HG03571 (cell line): ENCODE data around the gene RARB.

Source experiments
- ATAC-seq: cut with Tn5 transposase; IDR thresholded peaks from one replicate; pipeline ENCODE4 v1.9.1; 2021; ENCODE audit not compliant: unreplicated experiment

The RARB gene

DNA sequence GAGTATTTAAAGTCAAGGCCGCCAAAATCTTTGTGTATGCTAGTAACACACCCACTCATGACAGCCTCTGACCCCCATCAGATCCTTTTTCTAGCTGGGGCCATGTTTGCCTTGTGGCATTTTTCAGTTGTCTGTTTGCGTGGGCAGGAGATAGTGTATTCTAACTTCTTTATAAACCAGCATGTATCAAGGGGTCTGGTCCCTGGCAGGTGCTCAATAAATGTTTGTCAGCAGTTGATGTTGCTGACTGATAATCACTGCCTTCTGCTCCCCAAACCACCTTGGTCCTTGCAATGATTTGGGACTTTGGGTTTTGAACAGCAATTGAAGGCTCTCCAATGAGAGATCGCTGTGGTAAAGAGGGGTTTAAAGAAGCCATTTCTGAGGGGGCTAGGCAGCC lies 19.2 kb downstream of the RARB start:
- no peak for ATAC-seq

DNA sequence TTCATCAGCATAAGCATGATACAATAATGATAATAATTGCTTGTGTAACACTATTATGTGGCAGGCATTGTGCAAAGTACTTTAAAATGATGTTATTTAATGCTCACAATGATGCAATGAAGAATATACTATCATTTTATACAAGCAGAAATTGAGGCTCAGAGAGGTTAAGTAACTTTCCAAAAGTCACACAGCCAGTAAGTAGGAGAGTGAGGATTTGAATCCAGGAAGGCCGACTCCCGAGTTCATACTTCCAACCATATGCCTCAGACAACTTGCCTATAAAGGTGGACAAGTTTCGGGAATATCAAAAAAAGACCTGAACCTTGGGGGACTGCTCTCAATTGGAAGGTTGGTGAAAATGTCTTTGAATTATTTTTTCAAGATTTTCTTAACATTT lies 19.9 kb downstream of the RARB start:
- ATAC-seq = no peak

DNA sequence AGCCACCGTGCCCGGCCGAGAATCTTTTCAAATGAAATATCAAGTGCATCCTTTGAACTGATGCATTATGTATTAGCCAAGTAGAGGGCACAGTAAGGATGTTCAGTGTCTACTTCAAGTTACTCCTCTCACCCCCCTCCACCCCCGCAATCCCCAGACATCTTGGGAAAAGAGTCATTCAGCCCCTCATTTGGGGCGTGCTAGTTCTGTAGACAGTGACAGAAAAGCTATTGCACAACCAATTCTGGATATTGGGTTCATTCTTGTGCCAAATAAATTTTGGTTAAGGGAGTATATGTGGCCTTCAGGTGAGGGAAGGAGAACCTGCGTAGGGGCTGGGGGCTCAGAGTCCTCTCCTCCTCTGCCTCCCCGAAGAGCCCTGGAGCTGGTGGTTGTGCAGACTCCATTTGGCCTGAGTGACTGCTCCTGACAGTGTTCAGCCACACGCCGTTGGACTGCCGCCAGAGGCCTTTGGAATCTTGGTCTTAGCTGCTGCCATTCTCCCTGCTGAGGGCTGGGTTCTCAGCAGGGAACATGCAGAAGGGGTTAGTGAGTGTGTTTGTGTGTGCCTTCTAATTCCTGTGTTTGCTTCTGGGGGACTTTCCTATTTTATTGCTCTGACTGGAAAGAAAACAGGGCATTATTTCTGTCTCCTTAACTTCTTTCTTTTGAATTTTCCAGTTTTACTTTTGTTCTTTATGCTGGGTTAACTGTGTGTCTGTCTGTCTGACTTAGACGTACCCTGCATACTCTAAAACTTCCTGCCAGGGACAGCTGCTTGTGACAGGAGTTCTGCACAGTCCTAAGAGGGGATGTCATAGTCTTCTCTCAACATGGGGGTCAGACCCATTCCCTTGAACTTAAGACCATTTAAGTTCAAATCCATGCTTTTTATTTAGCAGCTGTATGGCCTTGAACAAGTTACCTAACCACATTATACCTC lies 21.0 kb downstream of the RARB start:
- ATAC-seq = no peak

DNA sequence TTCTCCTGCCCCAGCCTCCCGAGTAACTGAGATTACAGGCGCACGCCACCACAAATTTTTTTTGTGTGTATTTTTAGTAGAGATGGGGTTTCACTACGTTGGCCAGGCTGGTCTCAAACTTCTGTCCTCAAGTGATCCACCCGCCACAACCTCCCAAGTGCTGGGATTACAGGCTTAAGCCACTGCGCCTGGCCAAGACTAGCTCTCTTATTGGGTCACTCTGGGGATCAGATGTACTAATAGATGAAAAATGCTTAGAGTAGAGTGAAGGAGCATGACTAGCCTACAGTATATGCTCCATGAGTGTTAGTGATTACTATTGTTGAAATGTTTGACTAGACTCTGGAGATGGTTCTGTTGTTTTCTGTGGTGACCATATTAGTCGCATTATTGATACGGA lies 21.8 kb downstream of the RARB start:
- ATAC-seq = no peak

DNA sequence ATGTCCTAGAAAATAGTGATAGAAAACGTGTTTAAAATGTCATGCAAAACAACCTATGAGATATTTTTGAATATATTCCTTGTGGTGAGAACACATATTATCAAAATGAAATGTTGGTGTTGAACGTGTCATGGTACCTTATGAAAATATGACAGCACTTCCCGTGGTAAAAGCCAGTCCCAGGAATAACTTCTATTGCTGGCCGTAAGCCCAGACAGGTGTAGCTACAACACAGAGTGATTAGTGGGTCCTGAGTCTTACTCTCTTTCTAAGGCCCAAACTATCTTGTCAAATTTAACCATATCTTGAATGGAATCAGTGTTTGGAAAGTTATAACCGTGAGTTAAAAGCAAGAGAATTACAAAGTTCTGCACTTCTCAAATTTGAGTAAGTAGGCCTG lies 24.1 kb downstream of the RARB start:
- no peak for ATAC-seq

DNA sequence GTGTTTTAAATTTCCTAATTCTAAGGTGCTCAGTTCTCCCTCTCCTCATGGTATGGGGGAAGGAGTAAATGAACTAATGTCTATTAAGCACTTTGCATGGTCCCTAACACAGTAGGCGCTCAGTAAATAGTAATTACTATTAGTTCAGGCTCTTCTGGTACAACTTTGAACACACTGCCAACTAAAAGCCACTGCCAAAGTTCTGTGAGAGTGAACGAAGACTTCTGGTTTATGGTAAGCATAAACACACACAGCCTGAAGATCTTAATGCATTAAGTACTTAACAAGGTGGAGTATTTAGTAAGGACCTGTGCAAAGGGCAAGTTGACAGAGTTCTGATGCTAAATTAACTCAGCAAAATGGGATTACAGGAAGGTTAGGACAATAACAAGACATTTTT lies 24.7 kb downstream of the RARB start:
- no peak for ATAC-seq

DNA sequence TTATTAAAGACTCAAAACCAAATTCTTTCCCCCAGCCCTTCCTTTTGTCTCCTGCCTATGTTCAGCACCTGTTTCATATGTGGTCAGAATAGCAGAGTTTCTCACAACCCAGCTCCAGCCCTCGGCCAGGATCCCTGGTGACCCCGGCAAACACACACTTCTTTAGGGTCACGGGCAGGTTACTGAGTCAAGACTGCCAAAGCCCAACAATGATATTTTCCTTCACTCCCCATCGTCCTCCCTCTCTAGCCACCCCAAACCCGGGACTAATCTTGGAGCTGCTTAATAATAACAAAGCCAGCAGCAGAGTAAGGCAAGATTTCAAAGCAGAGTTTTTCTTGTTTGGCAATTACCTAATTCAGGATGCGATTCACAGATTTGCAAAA lies 25.5 kb downstream of the RARB start:
- no peak for ATAC-seq

DNA sequence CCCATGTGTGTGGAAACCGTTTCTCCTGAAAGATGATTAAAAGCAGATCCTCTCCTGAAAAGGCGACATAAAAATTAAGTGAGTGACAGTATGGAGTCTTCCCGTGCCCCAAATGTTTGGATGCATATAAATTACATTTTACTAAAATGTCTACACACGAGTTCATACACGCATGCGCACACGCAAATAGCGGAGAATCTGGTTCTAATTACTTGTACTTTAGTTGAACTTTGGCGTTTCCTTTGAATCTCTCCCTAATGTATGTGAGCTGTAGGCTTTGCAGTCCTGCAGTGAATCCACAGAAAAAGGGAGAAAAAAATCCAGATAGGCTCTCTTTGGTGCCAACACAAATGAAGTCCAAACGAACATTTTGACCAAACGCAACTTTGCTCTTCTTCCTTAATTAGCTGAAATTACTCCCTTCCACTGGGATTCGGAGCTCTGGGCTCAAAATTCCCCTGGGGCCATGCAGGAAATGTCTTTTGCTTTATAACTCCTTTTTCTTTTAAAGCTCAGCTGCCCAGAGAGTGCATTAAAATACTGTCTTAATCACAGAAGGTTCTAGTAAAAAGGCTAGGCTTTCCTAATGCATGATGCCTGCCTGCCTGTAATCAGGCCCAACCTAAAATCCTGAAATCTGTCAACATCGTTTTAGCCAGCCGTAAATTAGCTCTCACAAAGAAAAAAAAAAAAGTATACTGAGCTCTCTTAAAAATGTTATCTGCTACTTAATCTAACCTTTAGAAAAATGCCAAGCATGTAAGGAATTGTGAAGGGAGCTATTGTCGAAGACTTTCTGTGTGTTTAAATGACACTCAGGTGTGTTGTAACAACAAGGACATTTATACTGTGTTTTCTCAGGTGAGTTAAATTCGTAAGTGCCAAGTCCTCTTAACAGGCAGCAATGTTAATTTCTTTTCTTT lies 26.2 kb downstream of the RARB start:
- no peak for ATAC-seq

DNA sequence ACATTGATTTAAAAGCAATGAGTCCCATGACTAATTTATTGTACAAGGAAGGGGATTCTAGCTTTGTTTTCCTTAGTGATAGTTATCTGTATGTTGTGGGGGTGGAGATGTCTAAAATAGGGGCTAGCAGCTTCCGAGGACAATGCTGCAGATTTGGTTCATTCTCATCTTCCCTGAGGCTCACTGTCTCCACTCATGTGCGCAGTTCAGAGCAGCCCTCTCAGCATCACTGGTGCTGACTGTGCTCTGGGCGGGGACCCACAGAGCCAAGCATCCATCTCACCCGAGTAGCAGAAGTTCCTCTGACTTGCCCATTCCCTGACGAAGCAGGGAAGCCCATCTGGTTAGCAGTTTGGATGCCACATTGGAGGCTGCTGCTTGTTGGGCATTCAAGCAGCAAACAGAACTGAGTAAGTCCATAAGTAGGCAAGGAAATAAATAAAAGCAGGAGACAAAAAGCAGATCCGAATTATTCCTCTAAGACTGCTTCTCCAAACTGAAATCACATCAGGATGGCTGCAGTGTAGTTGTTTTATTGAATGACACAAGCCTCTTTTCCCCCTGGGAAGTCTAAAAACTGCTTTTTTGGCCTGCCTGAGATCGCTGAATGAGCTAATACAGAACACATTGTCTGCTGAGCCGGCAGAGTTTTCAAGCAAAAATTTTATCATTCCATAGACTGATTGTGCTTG lies 27.5 kb downstream of the RARB start:
- ATAC-seq = no peak

DNA sequence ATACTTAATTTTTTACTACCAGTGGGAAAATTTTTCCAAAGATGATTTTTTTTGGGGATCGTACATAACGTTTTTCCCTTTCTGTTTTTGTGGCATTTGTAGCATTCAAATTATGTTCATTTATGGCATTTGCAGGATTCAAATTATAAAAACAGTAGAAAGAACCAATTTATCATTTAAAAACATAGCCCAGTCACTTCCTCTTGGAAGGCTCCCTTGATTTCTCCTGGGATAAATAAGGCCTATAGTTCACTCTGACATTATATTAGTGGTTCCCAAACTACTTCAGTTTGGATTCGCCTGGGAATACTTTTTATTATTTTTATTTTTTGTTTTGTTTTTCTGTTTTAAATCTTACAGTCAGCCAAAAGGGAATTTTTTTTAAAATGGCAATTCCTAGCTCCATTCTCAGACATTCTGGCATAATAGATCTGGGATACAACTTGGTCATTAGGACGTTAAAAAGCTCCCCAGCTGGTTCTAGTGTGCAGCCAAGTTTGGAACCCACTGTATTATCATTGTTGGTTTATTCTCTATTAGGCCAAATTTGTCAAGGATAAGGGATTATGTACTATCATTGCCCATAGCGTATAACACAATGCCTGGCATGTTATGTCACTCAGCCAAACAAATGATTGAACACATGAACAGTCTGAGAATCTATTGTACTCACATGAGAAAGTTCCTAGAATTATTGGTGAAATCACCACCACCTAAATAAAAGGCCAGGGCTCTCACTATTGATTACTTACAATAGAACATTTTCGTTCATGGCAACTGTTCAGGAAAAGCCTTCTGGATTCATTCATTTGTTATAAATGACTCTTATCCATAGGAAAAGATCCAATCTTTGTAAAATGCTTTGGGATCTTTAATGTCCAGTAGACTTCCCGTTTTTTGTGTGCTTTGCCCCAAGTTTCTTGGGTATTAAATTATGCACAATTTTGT lies 28.9 kb downstream of the RARB start:
- ATAC-seq = no peak

DNA sequence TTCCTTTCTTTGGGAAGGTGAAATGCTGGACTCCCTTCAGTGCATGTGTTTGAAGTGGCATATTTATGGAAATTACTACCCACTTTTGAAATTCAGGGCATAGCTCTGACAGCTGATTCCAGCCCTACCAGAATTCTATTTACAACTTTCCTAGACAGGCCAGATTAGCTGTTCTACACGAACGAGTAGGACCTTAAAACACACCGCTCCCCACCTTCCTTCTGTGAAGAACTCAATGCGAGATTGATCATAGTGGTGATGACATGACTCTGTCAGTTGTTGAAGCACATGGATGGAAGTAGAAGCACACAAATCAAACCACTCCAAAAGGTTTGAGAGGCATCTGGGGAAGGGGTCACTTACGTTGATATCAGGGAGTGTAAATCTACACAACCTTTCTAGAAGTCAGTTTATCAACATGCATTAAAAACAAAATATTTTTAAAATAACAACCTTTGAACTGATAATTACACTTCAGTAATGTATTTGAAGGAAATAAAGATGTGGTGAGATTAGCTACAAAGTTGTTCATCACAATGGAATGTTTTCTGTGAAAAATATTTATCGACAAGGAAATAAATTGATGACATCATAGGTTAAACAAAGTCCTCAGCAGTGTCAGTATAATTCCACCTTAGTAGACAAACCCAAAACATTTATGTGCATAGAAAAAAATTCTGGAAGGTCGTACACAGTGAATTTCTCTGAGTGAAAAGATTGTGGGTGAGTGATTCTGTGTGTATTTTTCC lies 29.8 kb downstream of the RARB start:
- no peak for ATAC-seq

DNA sequence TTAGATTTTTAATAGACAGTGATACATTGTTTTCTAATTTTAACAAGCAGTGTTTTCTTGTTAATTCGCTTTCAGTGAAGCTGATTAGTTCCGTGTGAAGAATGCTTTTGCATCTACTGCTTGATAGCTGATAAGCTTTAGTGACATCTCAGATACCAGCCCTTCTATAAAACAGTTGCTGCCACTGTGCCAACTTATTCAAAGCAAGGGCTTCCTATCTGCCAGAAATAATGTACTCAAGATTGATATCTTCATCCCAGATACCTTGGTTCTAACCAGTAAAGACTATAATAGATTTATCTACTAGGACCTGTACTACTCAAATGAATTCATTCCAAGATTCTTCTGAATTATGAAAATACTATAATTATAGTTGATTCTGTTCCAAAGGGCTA lies 30.4 kb downstream of the RARB start:
- ATAC-seq = no peak

DNA sequence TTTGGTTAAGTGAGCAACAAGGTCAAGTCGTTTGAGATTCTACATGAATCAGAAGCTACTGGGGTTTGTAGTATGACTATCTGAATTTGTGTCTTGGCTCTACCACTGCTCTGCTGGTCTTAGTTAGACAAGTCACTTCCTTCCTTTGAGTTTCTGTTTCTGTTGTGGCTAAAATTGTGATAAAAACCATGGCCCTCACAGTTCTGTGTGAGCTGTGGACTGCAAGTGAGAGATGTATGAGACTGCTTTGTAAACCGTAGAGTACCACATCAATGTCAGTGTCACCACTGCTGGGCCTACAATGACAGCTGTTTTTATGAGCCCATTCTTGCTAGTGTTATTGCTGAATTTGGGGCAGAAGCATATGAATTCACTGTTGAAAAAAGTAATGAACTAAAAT lies 32.7 kb downstream of the RARB start:
- peak; percentile 86 for ATAC-seq

DNA sequence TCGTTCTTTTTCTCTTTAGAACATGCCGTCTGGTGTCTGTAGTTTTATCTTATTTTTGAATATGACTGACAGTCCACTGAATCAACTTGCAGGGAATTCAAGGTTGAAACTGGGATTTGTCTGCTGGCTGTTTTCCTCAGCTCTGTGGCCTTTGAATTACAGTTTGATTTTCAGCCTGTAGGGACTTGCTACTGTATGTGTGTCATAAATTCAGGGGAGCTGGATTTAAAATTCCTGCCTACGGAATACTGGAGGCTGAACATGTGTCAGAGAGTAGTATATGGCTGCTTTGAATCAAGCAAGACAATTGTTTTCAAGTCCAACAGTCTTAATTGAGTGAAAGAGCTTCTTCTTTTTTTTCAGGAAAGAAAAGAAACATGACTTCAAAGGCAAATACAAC lies 33.9 kb downstream of the RARB start:
- no peak for ATAC-seq

DNA sequence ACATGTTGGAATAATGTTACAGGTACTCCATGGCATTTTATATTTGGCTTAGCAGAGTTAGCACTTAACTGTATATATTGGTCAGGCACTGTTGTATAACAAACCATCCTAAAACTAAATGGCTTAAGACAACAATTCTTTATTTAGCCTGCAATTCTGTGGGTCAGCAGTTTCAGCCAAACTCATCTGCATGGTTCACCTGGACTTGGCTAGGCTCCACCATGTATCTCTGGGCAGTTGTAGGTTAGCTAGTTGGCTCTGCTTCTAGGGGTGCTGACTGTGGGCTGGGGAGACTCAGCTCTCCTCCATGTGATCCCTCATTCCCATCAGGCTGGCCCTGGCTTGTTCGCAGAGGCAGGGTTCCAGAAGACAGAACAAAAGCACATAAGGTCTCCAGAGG lies 34.4 kb downstream of the RARB start:
- ATAC-seq = no peak

DNA sequence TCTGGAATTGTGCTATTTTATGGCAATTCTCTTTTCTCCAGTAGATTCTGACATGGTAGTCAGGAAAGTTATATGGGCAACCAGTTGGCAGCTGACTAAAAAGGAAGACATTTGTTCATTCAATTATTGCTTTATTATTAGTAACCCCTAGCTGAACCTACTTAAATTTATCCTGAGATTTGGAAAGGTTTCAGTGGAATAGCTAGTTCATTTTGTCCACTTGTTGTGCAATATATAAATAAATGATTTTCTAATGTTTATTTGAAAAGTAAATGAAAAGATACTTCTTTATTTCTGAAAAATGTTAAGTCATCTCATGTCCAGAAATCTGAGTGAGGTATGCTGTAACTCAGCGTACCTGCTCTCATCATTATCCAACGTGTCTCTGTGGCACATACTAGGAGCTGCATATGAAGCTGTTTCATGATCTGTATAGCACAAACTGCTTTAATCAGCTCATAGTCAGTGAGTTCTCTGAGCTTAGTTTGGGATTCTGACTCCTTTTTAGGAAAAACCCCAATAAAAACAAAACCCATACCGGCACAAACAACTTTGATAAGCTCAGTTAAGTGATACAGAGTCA lies 35.9 kb downstream of the RARB start:
- ATAC-seq = no peak

DNA sequence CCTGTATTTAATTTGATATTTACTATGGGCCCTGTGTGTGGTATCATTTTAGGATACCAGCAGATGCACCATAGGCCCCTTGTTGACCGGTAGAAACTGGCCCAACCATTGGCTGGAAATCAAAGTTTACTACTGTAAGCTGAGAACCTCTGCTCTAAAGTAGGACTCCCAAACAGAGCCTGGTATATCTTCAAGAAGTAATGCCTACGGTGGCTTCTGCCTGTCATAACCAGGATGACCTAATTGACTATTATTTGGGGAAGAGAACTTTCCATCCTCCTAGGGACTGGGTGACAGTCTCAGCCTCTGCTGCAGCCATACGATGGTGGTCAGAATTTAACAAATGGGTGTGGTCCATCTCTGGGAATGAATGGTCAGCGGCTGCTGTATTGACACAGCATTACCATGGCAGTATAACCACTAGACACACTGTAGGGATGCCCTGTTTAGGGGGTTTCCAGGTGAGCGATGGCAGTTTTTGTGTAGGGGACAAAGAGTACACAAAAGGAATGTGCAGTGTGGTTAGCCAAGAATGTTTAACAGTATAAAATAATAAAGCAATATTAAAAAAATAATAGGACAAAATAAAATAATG lies 37.3 kb downstream of the RARB start:
- ATAC-seq = no peak

DNA sequence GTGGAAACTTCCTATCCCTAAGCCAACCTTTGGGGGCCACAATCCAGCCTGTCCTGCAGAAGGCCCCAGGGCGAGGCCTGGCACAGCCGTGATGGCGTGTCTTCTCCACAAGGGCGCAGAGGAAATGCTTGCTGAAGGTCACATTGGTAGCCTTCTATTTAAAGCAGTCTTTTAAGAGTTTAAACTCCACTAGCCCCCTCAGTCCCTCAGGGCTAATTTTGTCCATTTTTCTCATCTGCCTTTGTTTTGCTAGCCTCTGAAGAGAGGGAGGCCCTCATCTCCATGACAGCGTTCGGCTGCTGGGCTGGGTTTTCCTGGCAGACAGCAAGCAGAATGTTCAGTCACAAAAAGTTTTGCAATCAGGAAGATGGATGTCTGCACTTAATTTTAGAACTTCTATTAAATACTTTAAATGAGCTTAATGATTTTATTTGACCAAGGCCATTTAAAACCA lies 40.8 kb downstream of the RARB start:
- no peak for ATAC-seq

DNA sequence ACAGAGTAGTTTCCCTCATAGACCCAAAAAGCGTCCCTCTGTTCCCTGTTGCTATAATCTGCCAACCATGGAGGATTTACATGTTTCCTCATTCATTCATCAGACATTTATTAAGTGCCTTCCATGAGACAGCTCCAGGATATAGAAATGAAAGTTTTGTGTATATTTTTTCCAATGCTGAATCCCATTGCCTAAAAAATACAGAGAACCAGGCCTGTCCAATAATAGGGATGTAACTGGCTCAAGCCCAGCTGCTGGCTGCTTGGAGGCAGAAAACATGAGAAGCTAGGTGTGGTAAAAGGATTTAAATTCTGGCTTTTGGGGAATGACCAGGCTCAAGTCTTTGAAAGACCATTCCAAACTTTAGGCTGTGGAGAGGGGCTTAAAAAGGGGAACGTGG lies 41.5 kb downstream of the RARB start:
- no peak for ATAC-seq
